Stimulated activated naive B cell treated with anti-CD40 and anti-IgM and Interleukin-4, amounts not matched to agents 10 μg/mL and 1 μg/mL and 100 μg/mL, for 72 hours (primary cell): ENCODE measurements around the gene NPTN.
"Not testable (repeated sequence)": the region's sequence is repeated elsewhere in the genome, so short reads cannot be mapped to it uniquely, and the experiment has no call there.

Experiments
- ATAC-seq, 2 donors: fragments of 150-1000 bp; cut with Tn5 transposase; replicated peaks; 2 replicates each; pipeline ENCODE4 v1.10.0; 2021; ENCODE audit warnings: moderate library complexity in 1 of 2
- DNase-seq: peaks from one replicate; pipeline ENCODE4 v3.0.0; 2021
- H3K27ac Mint-ChIP-seq: one replicate; pipeline ENCODE4 v1.8.0; 2022; ENCODE audit warnings: mild to moderate bottlenecking, mixed read lengths
- H3K27me3 Mint-ChIP-seq, 2 donors: one replicate each; pipeline ENCODE4 v1.8.0; 2022; ENCODE audit warnings: mixed read lengths in 2 of 2
- H3K36me3 Mint-ChIP-seq, 2 donors: one replicate each; pipeline ENCODE4 v1.8.0; 2022; ENCODE audit warnings: mixed read lengths in 2 of 2, mild to moderate bottlenecking in 1 of 2
- H3K4me1 Mint-ChIP-seq, 2 donors: one replicate each; pipeline ENCODE4 v1.8.0; 2022; ENCODE audit warnings: mixed read lengths in 2 of 2, mild to moderate bottlenecking in 1 of 2
- H3K4me3 Mint-ChIP-seq, 2 donors: one replicate each; pipeline ENCODE4 v1.8.0; 2022; ENCODE audit warnings: mild to moderate bottlenecking in 2 of 2, mixed read lengths in 2 of 2, moderate library complexity in 1 of 2
- H3K9me3 Mint-ChIP-seq, 2 donors: one replicate each; pipeline ENCODE4 v1.8.0; 2022; ENCODE audit warnings: mixed read lengths in 2 of 2, mild to moderate bottlenecking in 1 of 2

The NPTN gene

GRCh38 chr15:73654659-73655058 is 21.5 kb upstream of the NPTN start:
- Mint-ChIP-seq H3K27ac (no peak overlapping the region), H3K9me3 (peaks cover 5 to 7% of the 10 kb centered on the region in 2 donors), H3K4me3 (no peak overlapping the region), H3K27me3 (peaks cover 39 to 47% of the 10 kb centered on the region in 2 donors), H3K36me3 (no peaks in the 10 kb centered on the region), H3K4me1 (no peaks in the 10 kb centered on the region)
- DNase-seq: no peak
- no peak for ATAC-seq

DNA sequence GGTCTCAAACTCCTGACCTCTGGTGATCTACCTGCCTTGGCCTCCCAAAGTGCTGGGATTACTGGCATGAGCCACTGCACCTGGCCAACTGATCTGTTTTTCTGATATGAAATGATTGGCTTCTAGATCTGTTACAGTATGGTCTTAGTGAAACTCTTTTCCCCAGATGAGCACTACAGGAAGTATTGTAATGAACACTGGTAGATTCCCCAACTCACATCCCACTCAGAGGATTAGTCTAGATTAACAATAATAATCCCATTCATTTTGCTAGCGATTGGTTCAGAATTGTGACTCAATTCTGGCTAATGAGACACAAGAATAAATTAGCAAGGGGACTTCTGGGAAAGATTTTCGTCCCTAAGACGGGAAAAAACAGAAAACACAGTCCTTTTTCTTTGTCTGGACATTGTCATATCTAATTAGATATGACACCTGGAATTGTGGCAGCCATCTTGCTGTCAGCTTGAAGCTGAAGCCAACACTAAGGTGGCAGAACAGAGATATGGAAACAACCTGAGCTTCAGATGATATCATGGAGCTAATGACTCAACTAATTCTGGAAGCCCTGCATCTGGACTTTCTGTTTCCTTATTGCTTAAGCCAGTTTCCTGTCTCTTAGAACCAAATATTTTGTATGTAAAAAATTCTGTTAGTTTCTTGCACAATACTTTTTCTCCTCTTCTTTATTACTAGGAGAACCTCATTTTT is 17.4 kb upstream of the NPTN start:
- H3K4me3 Mint-ChIP-seq: no peak overlapping the region
- ATAC-seq (peak; percentile 33 to 58), DNase-seq (no peak)
- no peaks in the 10 kb centered on the region for H3K36me3 Mint-ChIP-seq
- no peaks in the 10 kb centered on the region for H3K4me1 Mint-ChIP-seq
- H3K9me3 Mint-ChIP-seq: peaks cover 5 to 7% of the 10 kb centered on the region in 2 donors
- peaks cover 43 to 67% of the 10 kb centered on the region in 2 donors for H3K27me3 Mint-ChIP-seq
- no peak overlapping the region for H3K27ac Mint-ChIP-seq

DNA sequence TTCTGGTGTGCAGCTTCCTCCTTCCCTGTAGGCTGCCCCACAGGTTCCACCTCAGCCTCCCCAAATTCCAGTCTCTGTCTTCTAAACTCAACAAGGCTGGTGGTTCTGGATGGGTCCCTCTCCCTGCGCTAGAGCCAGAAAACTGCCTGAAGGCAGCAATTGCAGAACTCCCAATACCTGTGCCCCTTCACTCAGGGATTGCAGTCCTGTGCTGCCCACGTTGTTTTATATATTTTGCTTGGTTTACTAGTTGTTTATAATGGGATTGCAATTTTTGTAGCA is 14.8 kb upstream of the NPTN start:
- Mint-ChIP-seq H3K27ac (no peak overlapping the region), H3K36me3 (no peaks in the 10 kb centered on the region), H3K27me3 (peaks cover 37 to 66% of the 10 kb centered on the region in 2 donors), H3K9me3 (peaks cover 5 to 7% of the 10 kb centered on the region in 2 donors), H3K4me3 (no peak overlapping the region), H3K4me1 (no peaks in the 10 kb centered on the region)
- DNase-seq (no peak), ATAC-seq (no peak)

GRCh38 chr15:73647259-73648013 is 14.2 kb upstream of the NPTN start:
- no peaks in the 10 kb centered on the region for H3K4me1 Mint-ChIP-seq
- DNase-seq (no peak), ATAC-seq (no peak)
- H3K9me3 Mint-ChIP-seq: peaks cover 5 to 7% of the 10 kb centered on the region in 2 donors
- H3K27ac Mint-ChIP-seq: no peak overlapping the region
- H3K4me3 Mint-ChIP-seq: no peak overlapping the region
- peaks cover 36 to 66% of the 10 kb centered on the region in 2 donors for H3K27me3 Mint-ChIP-seq
- no peaks in the 10 kb centered on the region for H3K36me3 Mint-ChIP-seq

DNA sequence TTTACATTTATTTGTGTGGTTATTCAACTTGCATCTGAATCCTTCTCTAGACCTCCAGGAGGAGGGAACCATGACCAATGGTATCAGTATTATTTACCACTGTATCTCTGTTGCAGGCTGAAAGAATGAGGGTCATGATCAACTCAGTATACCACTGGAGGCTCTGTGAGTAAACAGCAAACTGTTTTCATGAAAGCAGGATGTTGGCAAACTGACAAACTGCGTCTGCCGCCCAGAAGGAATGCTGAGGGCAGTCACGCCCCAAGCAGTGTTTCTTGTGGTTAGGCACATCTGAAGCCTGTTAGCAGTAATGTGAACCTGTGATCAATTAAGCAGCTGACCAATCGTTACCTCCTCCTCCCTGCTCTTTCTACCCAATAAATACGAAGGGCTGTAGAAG is 6.3 kb upstream of the NPTN start:
- not testable (repeated sequence) for H3K4me3 Mint-ChIP-seq, DNase-seq, H3K27ac Mint-ChIP-seq, H3K36me3 Mint-ChIP-seq, ATAC-seq
- peaks cover 9 to 14% of the 10 kb centered on the region in 2 donors for H3K4me1 Mint-ChIP-seq
- H3K9me3 Mint-ChIP-seq: peaks cover 3 to 17% of the 10 kb centered on the region in 2 donors
- H3K27me3 Mint-ChIP-seq: peaks cover 25 to 45% of the 10 kb centered on the region in 2 donors

DNA sequence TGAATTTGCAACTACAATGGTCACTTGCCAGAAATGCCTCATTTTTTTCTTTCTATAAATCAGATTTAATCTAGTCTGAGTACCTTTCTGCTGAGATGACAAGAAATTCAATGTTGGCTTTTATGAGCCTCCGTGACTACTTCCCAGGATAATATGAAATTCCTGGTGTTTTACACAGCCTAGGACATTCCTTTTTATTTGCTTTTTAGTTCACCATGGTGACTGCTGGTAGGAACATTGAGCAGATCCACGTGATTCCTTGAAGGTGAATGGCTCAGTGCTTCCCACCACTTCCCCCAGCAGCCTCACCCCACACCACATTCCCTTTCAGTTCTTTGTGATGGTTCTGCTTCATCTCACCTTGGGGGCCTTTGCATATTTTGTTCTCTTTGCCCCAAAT is 4.3 kb upstream of the NPTN start:
- H3K27ac Mint-ChIP-seq: no peak overlapping the region
- peaks cover 0 to 6% of the 10 kb centered on the region in 2 donors for H3K36me3 Mint-ChIP-seq
- DNase-seq (no peak), ATAC-seq (no peak)
- peaks cover 13 to 22% of the 10 kb centered on the region in 2 donors for H3K4me1 Mint-ChIP-seq
- H3K9me3 Mint-ChIP-seq: peaks cover 7 to 21% of the 10 kb centered on the region in 2 donors
- H3K27me3 Mint-ChIP-seq: peaks cover 25 to 45% of the 10 kb centered on the region in 2 donors
- no peak overlapping the region for H3K4me3 Mint-ChIP-seq

DNA sequence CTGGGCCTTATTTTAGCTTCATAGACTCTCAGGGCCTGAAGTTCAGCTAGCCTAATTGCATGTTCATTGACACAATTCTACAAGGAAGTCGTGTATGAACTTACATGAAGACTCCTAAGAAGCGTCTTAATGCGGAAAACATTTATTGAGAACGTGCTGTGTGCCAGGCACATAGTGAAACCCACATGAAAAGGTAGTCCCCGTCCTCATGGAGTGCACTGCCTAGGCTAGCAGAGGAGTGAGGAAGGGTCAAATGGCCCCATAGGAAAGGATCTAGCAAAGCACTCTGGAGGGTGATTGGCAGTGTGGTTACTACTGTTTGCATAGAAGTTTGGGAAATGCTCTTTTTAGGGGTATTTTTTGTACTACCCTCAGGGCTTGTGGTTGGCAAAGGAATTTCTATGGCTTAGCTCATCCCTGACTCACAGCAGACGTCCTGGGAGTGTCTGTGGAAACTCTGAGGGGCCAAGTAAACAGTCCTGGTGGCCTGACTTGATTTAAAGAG is 854 bp upstream of the NPTN start:
- ATAC-seq (no peak), DNase-seq (no peak)
- Mint-ChIP-seq H3K4me3 (peak overlapping the region; percentile 87 to 89), H3K4me1 (peaks cover 24 to 52% of the 10 kb centered on the region in 2 donors), H3K9me3 (peaks cover 4 to 8% of the 10 kb centered on the region in 2 donors), H3K27ac (peak overlapping the region; percentile 77), H3K36me3 (no peaks in the 10 kb centered on the region), H3K27me3 (peaks cover 8 to 12% of the 10 kb centered on the region in 2 donors)

DNA sequence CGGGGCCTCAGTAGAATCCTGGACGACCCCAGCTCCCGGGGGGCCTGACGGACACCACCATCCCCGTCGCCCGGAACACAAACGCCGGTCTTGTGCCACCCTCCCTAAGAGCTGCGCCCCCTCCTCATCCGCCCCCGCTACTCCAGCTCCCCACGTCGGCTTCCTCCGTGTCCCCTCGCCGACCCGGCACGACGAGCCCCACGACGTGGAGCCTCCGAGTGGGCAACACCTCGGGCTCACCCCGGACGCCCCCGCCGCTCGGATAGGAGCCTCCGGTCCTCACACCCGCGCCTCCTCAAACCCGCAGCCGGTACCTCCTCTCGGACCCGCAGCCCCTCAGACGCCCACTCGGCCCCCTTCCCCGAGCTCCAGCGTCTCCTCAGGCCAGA is 525 bp downstream of the NPTN start:
- DNase-seq (peak; percentile 20), ATAC-seq (peak; percentile 17 to 20)
- Mint-ChIP-seq H3K4me3 (peak overlapping the region; percentile 87 to 89), H3K4me1 (peaks cover 25 to 57% of the 10 kb centered on the region in 2 donors), H3K27me3 (peaks cover 6 to 7% of the 10 kb centered on the region in 2 donors), H3K9me3 (peaks cover 4 to 5% of the 10 kb centered on the region in 2 donors), H3K36me3 (peaks cover 0 to 4% of the 10 kb centered on the region in 2 donors), H3K27ac (peak overlapping the region; percentile 77)

GRCh38 chr15:73631915-73632669 is 1.1 kb downstream of the NPTN start:
- DNase-seq: no peak
- H3K4me1 Mint-ChIP-seq: peaks cover 24 to 55% of the 10 kb centered on the region in 2 donors

GRCh38 chr15:73630921-73631362 is 2.2 kb downstream of the NPTN start:
- Mint-ChIP-seq H3K9me3 (peaks cover 4% of the 10 kb centered on the region in 2 donors), H3K27ac (no peak overlapping the region), H3K27me3 (no peaks in the 10 kb centered on the region), H3K4me1 (peaks cover 18 to 46% of the 10 kb centered on the region in 2 donors), H3K36me3 (peaks cover 0 to 4% of the 10 kb centered on the region in 2 donors), H3K4me3 (no peak overlapping the region)
- DNase-seq: no peak
- no peak for ATAC-seq

More at GRCh38 chr15:73631915-73632669, 1.1 kb downstream of the NPTN start:
- Mint-ChIP-seq H3K27me3 (peaks cover 5% of the 10 kb centered on the region in 2 donors), H3K36me3 (peaks cover 0 to 4% of the 10 kb centered on the region in 2 donors), H3K4me3 (peak overlapping the region; percentile 87 to 89), H3K27ac (peak overlapping the region; percentile 77), H3K9me3 (peaks cover 4% of the 10 kb centered on the region in 2 donors)
- no peak for ATAC-seq

GRCh38 chr15:73629798-73630429 is 3.3 kb downstream of the NPTN start:
- Mint-ChIP-seq H3K27ac (no peak overlapping the region), H3K27me3 (no peaks in the 10 kb centered on the region), H3K36me3 (peaks cover 0 to 4% of the 10 kb centered on the region in 2 donors), H3K9me3 (peaks cover 4% of the 10 kb centered on the region in 2 donors), H3K4me1 (peaks cover 18 to 46% of the 10 kb centered on the region in 2 donors), H3K4me3 (no peak overlapping the region)
- ATAC-seq: no peak
- no peak for DNase-seq

DNA sequence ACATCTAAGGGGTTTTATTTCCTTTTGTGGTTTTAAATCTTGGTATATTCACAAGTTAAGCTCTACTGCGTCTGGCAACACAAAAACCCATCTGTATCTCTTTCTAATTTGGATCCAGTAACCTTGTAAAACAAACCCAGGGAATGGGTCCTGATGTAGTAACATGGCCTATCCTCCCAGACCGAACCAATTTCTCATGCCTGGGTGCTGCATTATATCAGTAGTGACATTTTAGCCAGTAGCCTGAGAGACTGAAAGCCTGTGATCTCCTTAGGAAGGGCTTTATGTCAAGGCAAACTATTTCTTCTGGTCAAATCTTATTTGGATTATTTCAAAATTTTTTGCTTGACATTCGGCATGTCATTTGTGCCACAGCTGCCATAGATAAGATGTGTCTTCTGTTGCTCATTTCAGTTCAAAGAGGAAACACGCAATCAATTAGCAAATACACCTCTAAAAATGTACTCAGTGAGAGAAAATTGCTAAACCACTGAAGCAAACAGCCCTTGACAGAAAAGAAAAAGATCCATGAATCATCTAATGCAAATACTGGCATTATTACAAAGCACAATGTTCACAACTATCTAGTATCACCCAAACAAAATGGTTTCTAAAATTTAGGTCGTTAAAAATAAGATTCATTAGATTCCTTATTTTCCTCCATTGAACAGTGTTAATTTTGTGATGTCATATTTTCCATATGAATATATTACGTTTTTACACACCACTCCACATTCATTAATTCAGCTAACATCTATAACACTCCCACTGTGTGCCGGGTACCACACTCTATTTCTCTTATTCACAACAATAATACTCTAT is 4.0 kb downstream of the NPTN start:
- H3K4me1 Mint-ChIP-seq: peaks cover 20 to 50% of the 10 kb centered on the region in 2 donors
- no peak for ATAC-seq
- no peak overlapping the region for H3K27ac Mint-ChIP-seq
- H3K4me3 Mint-ChIP-seq: no peak overlapping the region
- H3K36me3 Mint-ChIP-seq: peaks cover 0 to 8% of the 10 kb centered on the region in 2 donors
- DNase-seq: no peak
- H3K9me3 Mint-ChIP-seq: peaks cover 4% of the 10 kb centered on the region in 2 donors
- no peaks in the 10 kb centered on the region for H3K27me3 Mint-ChIP-seq

DNA sequence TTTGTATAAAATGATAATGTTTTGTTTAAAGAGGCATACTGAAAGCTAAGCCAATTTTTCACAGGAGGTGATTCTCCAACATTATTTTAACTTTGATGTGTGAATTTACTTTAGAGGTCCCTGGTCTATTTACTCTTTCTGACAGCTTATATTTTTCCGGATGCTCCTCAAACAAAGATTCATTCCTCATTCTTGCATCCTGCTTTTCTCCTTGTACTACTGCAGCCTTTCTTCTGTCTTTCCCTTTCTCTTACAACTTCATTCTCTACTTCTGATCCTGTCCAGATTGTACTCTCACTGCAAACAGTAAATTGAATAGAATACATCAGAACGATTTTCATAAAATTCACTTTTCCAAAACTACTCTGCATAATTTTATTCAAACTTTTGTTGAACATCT is 5.1 kb downstream of the NPTN start:
- H3K27ac Mint-ChIP-seq: no peak overlapping the region
- no peaks in the 10 kb centered on the region for H3K9me3 Mint-ChIP-seq
- no peaks in the 10 kb centered on the region for H3K27me3 Mint-ChIP-seq
- no peak overlapping the region for H3K4me3 Mint-ChIP-seq
- peaks cover 19 to 43% of the 10 kb centered on the region in 2 donors for H3K4me1 Mint-ChIP-seq
- peaks cover 1 to 8% of the 10 kb centered on the region in 2 donors for H3K36me3 Mint-ChIP-seq
- ATAC-seq (no peak), DNase-seq (no peak)
